HG03354 (cell line): ENCODE data around the gene GAGE12E.
"Not testable (repeated sequence)": the region's sequence is repeated elsewhere in the genome, so short reads cannot be mapped to it uniquely, and the experiment has no call there.

ENCODE experiments used
- ATAC-seq: cut with Tn5 transposase; IDR thresholded peaks from one replicate; pipeline ENCODE4 v1.9.1; 2021; ENCODE audit warnings: mild to moderate bottlenecking; ENCODE audit not compliant: unreplicated experiment, poor library complexity, severe bottlenecking

GAGE12E gene, protein sequence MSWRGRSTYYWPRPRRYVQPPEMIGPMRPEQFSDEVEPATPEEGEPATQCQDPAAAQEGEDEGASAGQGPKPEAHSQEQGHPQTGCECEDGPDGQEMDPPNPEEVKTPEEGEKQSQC

DNA sequence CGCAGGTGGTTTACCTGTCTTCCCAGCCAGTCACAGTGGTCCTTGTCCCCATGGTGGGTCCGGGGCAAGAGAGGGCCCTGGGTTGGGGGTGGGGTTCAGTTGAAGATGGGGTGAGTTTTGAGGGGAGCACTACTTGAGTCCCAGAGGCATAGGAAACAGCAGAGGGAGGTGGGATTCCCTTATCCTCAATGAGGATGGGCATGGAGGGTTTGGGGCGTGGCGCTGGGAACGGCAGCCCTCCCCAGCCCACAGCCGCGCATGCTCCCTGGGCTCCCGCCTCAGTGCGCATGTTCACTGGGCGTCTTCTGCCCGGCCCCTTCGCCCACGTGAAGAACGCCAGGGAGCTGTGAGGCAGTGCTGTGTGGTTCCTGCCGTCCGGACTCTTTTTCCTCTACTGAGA lies at the start of gene GAGE12E:
TSS of gene GAGE12E (plus strand) at position 301 of the 400 bp plus-strand sequence. CDS start 1,155 bp downstream, outside the sequence.
- not testable (repeated sequence) for ATAC-seq

DNA sequence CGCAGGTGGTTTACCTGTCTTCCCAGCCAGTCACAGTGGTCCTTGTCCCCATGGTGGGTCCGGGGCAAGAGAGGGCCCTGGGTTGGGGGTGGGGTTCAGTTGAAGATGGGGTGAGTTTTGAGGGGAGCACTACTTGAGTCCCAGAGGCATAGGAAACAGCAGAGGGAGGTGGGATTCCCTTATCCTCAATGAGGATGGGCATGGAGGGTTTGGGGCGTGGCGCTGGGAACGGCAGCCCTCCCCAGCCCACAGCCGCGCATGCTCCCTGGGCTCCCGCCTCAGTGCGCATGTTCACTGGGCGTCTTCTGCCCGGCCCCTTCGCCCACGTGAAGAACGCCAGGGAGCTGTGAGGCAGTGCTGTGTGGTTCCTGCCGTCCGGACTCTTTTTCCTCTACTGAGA lies 19.2 kb upstream of the GAGE12E start, which contains the start of gene GAGE12C:
TSS of gene GAGE12C (plus strand) at position 301 of the 400 bp plus-strand sequence. CDS start 1,155 bp downstream, outside the sequence.
- not testable (repeated sequence) for ATAC-seq

DNA sequence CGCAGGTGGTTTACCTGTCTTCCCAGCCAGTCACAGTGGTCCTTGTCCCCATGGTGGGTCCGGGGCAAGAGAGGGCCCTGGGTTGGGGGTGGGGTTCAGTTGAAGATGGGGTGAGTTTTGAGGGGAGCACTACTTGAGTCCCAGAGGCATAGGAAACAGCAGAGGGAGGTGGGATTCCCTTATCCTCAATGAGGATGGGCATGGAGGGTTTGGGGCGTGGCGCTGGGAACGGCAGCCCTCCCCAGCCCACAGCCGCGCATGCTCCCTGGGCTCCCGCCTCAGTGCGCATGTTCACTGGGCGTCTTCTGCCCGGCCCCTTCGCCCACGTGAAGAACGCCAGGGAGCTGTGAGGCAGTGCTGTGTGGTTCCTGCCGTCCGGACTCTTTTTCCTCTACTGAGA lies 9.7 kb upstream of the GAGE12E start, which contains the start of gene GAGE12D:
TSS of gene GAGE12D (plus strand) at position 301 of the 400 bp plus-strand sequence. CDS start 1,155 bp downstream, outside the sequence.
- not testable (repeated sequence) for ATAC-seq

DNA sequence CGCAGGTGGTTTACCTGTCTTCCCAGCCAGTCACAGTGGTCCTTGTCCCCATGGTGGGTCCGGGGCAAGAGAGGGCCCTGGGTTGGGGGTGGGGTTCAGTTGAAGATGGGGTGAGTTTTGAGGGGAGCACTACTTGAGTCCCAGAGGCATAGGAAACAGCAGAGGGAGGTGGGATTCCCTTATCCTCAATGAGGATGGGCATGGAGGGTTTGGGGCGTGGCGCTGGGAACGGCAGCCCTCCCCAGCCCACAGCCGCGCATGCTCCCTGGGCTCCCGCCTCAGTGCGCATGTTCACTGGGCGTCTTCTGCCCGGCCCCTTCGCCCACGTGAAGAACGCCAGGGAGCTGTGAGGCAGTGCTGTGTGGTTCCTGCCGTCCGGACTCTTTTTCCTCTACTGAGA lies 9.5 kb downstream of the GAGE12E start, which contains the start of gene GAGE12F:
TSS of gene GAGE12F (plus strand) at position 301 of the 400 bp plus-strand sequence. CDS start 1,155 bp downstream, outside the sequence.
- ATAC-seq: not testable (repeated sequence)

DNA sequence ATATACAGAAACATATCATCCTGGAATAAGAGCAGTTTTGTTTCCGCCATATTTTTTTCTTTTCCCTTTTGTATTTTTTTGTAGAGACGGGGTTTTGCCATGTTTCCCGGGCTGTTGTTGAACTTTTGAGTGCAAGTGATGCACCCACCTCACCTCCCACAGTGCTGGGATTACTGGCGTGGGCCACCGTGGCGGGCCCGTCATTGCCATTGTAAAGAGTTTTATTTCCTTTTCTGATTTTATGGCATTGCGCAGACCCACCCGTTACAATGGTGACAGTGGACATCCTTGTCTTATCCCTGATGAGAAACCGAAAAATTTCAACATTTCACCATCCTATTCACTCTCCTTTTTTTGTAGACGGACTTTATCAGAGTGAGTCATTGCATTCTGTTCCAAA lies 17.6 kb downstream of the GAGE12E start:
- not testable (repeated sequence) for ATAC-seq

DNA sequence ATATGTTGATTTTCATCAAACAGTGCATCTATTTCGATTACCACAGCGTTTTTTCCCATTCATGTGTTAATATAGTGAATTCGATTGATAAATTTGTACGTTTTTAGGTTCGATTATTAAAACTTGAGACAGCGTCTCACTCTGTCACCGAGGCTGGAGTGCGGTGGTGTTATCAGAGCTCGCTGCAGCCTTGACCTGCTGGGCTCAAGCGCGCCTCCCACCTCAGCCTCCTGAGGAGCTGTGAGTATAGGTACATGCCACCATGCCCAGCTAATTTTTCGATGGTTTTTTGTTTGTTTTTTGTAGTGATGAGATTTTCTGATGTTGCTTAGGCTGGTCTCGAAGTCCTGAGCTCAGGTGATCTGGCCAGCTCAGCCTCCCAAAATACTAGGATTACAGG lies 18.1 kb downstream of the GAGE12E start:
- ATAC-seq: not testable (repeated sequence)

DNA sequence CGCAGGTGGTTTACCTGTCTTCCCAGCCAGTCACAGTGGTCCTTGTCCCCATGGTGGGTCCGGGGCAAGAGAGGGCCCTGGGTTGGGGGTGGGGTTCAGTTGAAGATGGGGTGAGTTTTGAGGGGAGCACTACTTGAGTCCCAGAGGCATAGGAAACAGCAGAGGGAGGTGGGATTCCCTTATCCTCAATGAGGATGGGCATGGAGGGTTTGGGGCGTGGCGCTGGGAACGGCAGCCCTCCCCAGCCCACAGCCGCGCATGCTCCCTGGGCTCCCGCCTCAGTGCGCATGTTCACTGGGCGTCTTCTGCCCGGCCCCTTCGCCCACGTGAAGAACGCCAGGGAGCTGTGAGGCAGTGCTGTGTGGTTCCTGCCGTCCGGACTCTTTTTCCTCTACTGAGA lies 19.0 kb downstream of the GAGE12E start, which contains the start of gene GAGE12G:
TSS of gene GAGE12G (plus strand) at position 301 of the 400 bp plus-strand sequence. CDS start 1,155 bp downstream, outside the sequence.
- not testable (repeated sequence) for ATAC-seq

DNA sequence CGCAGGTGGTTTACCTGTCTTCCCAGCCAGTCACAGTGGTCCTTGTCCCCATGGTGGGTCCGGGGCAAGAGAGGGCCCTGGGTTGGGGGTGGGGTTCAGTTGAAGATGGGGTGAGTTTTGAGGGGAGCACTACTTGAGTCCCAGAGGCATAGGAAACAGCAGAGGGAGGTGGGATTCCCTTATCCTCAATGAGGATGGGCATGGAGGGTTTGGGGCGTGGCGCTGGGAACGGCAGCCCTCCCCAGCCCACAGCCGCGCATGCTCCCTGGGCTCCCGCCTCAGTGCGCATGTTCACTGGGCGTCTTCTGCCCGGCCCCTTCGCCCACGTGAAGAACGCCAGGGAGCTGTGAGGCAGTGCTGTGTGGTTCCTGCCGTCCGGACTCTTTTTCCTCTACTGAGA lies 28.6 kb downstream of the GAGE12E start, which contains the start of gene GAGE12H:
TSS of gene GAGE12H (plus strand) at position 301 of the 400 bp plus-strand sequence. CDS start 1,155 bp downstream, outside the sequence.
- not testable (repeated sequence) for ATAC-seq

DNA sequence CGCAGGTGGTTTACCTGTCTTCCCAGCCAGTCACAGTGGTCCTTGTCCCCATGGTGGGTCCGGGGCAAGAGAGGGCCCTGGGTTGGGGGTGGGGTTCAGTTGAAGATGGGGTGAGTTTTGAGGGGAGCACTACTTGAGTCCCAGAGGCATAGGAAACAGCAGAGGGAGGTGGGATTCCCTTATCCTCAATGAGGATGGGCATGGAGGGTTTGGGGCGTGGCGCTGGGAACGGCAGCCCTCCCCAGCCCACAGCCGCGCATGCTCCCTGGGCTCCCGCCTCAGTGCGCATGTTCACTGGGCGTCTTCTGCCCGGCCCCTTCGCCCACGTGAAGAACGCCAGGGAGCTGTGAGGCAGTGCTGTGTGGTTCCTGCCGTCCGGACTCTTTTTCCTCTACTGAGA lies 38.1 kb downstream of the GAGE12E start, which contains the start of gene GAGE2A:
TSS of gene GAGE2A (plus strand) at position 301 of the 400 bp plus-strand sequence. CDS start 1,155 bp downstream, outside the sequence.
- ATAC-seq: not testable (repeated sequence)

DNA sequence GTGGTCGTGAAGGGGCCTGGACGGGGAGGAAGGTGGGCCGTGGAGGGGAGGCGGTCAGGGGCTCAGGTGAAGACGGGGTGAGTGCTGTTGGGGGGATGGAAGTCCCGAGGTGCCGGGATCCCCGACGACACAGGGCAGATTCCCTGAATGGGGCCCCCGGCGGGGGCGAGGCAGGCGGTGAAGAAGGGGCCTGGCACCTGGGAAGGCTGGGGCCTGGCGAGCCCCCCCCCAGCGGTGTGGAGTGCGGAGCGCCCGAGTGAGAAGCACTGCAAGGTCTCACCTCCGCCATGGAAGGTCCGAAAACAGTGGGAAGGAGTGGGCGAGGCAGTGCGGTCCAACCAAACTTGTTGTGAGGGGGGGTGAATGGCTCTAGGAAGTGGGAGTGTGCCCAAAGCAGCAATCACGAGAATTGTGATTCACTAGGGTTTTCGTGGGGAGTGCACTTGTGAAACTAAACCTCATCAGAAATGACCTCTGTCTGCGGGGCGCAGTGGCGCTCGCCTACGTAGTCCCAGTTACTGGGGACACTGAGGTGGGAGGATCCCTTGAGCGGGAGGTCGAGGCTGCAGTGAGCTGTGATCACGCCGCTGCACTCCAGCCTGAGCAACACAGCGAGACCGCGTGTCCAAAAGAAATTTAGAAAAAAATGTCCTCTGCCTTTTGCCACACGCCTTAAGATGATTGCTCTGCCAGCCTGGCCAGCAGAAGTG lies 38.8 kb downstream of the GAGE12E start:
- not testable (repeated sequence) for ATAC-seq

DNA sequence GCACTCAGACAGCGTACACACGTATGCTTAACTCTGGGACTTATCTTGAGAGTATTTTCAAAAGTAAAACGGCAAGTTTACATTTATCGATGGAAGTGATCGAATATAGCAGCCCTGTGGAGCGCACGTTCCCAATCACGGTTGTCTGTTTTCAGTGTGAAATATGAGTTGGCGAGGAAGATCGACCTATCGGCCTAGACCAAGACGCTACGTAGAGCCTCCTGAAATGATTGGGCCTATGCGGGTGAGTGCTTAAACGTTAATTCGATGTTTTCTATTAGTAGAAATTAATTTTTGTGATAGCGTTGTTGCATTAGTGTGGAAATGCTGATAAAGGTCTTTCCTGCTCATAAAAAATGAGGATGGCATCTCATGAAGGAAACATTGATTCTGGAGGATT lies 39.4 kb downstream of the GAGE12E start:
- not testable (repeated sequence) for ATAC-seq

DNA sequence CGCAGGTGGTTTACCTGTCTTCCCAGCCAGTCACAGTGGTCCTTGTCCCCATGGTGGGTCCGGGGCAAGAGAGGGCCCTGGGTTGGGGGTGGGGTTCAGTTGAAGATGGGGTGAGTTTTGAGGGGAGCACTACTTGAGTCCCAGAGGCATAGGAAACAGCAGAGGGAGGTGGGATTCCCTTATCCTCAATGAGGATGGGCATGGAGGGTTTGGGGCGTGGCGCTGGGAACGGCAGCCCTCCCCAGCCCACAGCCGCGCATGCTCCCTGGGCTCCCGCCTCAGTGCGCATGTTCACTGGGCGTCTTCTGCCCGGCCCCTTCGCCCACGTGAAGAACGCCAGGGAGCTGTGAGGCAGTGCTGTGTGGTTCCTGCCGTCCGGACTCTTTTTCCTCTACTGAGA lies 47.6 kb downstream of the GAGE12E start, which contains the start of gene GAGE1:
TSS of gene GAGE1 (plus strand) at position 301 of the 400 bp plus-strand sequence. CDS start 1,155 bp downstream, outside the sequence.
- ATAC-seq: not testable (repeated sequence)
